ENCODE data around the gene GLCCI1.
A peak's percentile ranks its signal among the peaks of the same experiment; 100 is the strongest.

The GLCCI1 gene

DNA sequence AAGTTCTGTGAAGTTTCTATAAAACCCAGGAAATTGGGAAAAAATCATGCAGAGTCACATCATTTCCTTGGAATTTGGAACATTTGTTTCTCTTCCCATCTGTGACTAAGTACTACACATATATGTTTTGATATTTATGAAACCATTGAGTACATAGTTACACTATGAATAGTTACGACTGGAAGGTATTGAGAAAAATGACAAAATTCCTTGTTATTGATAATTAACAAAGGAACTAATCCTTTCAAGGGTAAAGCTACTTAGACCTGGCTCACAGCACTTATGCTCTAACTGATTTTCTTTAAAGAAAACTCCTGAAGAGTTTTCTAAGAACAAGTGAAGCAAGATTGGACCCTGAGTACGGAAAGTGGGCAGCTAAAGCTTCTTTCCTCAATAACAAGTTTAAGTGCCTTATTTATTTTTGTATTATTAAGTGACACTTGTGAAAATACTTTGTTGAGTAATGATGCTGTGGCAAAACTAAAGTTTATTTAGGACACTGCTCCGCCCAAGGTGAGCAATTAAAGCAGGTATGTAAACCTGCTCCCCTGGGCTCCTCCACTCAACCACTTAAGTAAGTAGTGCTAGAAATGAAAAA lies 12.0 kb upstream of the GLCCI1 start:
- peaks cover 0 to under 1% (median 0%) of the 10 kb centered on the region in 11 experiments; a peak in 1 of 22 replicates for H3K9me3 ChIP-seq (replicated peaks in 1 of 11)
- H3K27ac ChIP-seq: no peak overlapping the region
- no peaks in the 10 kb centered on the region for H4K20me1 ChIP-seq
- no peaks in the 10 kb centered on the region for H3K36me3 ChIP-seq
- TF ChIP-seq Cebpa-rat (IDR thresholded peaks at IDR 0.05): no peak
- H3K4me3 ChIP-seq: no peak overlapping the region
- no peaks in the 10 kb centered on the region for H3K4me1 ChIP-seq
- no peaks in the 10 kb centered on the region for H3K27me3 ChIP-seq
- H3K4me2 ChIP-seq: no peak overlapping the region
- no peak overlapping the region for H3K9ac ChIP-seq

DNA sequence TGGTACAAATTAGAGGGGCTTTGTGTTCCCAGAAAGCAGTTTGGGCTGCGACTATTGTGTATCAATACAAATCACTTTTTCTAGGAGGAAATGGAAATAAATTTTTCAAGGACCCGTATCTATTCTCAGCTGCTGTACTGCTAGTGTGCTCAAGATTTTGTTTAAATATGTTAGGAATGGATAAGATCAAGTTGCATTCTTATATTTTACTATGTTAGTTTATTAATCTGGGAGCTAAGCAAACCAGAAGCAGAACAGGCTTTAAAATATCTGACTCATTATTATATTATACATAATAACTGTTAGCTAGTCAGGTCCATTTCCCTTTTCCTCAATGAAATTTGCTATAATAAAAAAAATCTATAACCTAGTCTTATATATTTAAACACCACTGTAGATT lies 11.1 kb upstream of the GLCCI1 start:
- Histone ChIP-seq H3K9ac (no peak overlapping the region), H4K20me1 (no peaks in the 10 kb centered on the region), H3K9me3 (replicated peaks in 1 of 11) (no peaks in the 10 kb centered on the region), H3K27me3 (no peaks in the 10 kb centered on the region), H3K4me3 (no peak overlapping the region), H3K36me3 (no peaks in the 10 kb centered on the region), H3K27ac (no peak overlapping the region), H3K4me2 (no peak overlapping the region), H3K4me1 (no peaks in the 10 kb centered on the region)
- no peak for TF ChIP-seq Cebpa-rat (IDR thresholded peaks at IDR 0.05)

DNA sequence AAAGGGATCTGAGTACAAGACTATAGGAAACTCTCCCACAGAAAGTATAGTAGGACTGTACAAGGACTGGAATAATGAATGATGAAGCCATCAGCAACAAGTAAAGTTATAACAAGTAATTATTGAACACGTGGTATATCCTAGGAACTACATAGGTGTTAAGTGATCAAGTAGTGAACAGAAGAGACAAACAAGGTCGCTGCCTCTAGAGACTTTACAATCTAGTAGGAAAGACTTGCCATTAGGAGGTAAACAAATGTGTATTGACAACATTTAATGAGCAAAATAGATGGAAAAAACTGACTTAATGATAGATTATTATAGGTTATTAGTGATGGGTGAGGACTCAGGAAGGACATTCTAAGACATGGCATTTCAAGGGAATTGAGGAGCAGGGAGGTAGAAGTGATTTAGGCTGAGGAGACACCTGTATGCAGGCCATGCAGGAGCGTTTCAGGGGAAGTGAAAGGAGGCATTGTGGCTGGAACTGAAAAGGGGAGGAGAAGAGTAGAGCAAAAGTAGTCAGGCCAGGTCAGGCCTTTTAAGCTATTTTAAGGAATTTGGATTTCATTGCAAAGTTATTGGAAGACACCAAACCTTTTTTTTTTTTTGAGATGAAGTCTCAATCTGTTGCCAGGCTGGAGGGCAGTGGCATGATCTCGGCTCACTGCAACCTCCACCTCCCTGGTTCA lies 8.5 kb upstream of the GLCCI1 start:
- no peak for TF ChIP-seq Cebpa-rat (IDR thresholded peaks at IDR 0.05)
- Histone ChIP-seq H3K9me3 (replicated peaks in 1 of 11) (no peaks in the 10 kb centered on the region), H3K4me3 (no peak overlapping the region), H4K20me1 (no peaks in the 10 kb centered on the region), H3K4me2 (no peak overlapping the region), H3K27me3 (no peaks in the 10 kb centered on the region), H3K4me1 (peaks cover 0 to 5% (median 2%) of the 10 kb centered on the region in 10 experiments; a peak in 5 of 20 replicates), H3K36me3 (no peaks in the 10 kb centered on the region), H3K9ac (no peak overlapping the region), H3K27ac (no peak overlapping the region)

DNA sequence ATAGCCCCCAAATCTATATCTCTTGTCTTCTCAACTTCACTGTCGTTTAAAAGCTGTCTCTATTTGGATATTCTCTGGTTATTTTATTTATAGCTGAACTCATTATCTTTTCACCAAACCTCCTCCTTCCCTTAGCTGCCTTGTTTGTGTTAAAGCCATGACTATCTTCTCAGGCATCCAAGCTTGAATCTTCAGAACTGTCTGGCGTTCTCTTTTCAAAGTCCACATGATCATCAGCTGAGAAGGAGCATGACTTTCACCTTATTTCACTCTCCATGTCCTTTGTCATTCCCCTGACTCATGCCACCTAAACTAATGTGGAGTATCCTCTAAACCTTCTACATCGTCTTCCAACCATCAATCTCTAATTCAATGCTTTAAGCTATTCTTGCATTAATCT lies 5.7 kb upstream of the GLCCI1 start:
- Histone ChIP-seq H4K20me1 (no peaks in the 10 kb centered on the region), H3K9ac (no peak overlapping the region), H3K4me2 (no peak overlapping the region), H3K9me3 (replicated peaks in 1 of 11) (no peaks in the 10 kb centered on the region), H3K27me3 (no peaks in the 10 kb centered on the region), H3K36me3 (no peaks in the 10 kb centered on the region), H3K27ac (no peak overlapping the region), H3K4me1 (peaks cover 4 to 12% (median 8%) of the 10 kb centered on the region in 10 experiments; a peak in 16 of 20 replicates), H3K4me3 (no peak overlapping the region)
- TF ChIP-seq Cebpa-rat (IDR thresholded peaks at IDR 0.05): no peak

DNA sequence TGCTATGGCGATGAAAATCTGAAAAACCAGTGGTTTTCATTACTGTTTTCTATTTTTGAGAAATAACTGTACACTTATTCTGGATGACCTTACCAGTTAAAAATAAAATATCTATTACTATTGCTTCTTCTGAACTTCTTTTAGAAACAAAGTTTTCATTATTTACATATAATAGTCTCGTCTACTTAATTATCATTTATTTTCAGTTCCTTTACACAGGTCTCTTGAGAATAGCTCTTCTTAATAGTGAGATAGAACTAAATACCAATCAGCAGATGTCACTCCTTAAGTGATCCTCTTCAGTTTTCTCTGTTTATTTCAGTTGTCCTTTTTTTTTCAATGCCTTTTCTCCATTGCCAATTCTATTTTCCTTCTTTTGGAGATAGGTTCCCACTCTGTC lies 4.3 kb upstream of the GLCCI1 start:
- H3K36me3 ChIP-seq: no peaks in the 10 kb centered on the region
- H4K20me1 ChIP-seq: no peaks in the 10 kb centered on the region
- no peak overlapping the region for H3K9ac ChIP-seq
- H3K4me3 ChIP-seq: no peak overlapping the region
- H3K4me2 ChIP-seq: peak overlapping the region in 4 of 11 experiments; percentile 2 to 33 (median 20); a peak in 2 of 22 replicates
- no peak overlapping the region for H3K27ac ChIP-seq
- H3K9me3 ChIP-seq (replicated peaks in 1 of 11): no peaks in the 10 kb centered on the region
- no peaks in the 10 kb centered on the region for H3K27me3 ChIP-seq
- TF ChIP-seq Cebpa-rat (IDR thresholded peaks at IDR 0.05): no peak
- H3K4me1 ChIP-seq: peaks cover 7 to 15% (median 12%) of the 10 kb centered on the region in 10 experiments; a peak in 16 of 20 replicates

DNA sequence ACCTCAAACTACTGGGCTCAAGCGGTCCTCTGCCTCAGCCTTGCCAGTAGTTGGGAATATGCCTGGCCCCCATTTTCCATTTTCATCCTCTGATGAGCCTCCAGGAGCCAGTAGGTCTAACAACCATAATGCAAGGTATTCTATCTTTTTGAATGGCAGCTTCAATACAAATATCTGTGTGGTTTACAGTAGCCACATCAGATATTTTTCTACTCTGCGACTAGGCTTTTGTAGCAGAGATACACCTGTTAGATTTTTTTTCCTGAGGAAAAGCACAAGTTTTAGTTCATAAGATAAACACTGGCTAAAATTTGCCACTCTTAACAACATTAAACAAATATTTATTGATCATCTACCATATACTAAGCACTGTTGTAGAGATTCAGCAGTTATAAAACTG lies 3.9 kb upstream of the GLCCI1 start:
- Histone ChIP-seq H3K4me1 (peaks cover 7 to 15% (median 12%) of the 10 kb centered on the region in 10 experiments; a peak in 16 of 20 replicates), H4K20me1 (no peaks in the 10 kb centered on the region), H3K4me3 (no peak overlapping the region), H3K27ac (no peak overlapping the region), H3K9ac (no peak overlapping the region), H3K9me3 (replicated peaks in 1 of 11) (no peaks in the 10 kb centered on the region), H3K27me3 (no peaks in the 10 kb centered on the region), H3K36me3 (no peaks in the 10 kb centered on the region), H3K4me2 (peak overlapping the region in 4 of 11 experiments; percentile 2 to 33 (median 20); a peak in 2 of 22 replicates)
- no peak for TF ChIP-seq Cebpa-rat (IDR thresholded peaks at IDR 0.05)

DNA sequence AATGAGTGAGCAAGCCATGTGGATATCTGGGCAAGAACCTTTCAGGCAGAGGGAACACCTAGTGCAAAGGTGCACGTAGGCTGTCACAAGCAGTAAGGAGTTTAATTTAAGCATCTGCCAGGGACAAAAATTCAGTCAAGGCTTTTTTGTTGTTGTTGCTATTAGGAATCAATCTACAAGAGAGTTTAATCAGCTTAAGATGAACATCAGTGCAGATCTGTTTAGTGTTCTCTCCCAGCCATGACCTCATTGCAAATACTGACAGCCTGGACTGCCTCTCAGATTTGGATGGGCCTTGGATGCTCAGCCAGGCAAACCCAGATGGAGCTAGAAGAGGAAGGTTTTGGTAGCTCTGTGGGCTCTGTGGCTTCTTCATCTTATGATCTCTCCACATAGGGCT lies 3.3 kb upstream of the GLCCI1 start:
- no peak for TF ChIP-seq Cebpa-rat (IDR thresholded peaks at IDR 0.05)
- H3K4me1 ChIP-seq: peaks cover 7 to 15% (median 12%) of the 10 kb centered on the region in 10 experiments; a peak in 16 of 20 replicates
- H3K9me3 ChIP-seq (replicated peaks in 1 of 11): no peaks in the 10 kb centered on the region
- no peaks in the 10 kb centered on the region for H3K27me3 ChIP-seq
- H3K4me3 ChIP-seq: no peak overlapping the region
- H4K20me1 ChIP-seq: no peaks in the 10 kb centered on the region
- no peak overlapping the region for H3K9ac ChIP-seq
- H3K27ac ChIP-seq: no peak overlapping the region
- H3K4me2 ChIP-seq: no peak overlapping the region
- H3K36me3 ChIP-seq: no peaks in the 10 kb centered on the region

DNA sequence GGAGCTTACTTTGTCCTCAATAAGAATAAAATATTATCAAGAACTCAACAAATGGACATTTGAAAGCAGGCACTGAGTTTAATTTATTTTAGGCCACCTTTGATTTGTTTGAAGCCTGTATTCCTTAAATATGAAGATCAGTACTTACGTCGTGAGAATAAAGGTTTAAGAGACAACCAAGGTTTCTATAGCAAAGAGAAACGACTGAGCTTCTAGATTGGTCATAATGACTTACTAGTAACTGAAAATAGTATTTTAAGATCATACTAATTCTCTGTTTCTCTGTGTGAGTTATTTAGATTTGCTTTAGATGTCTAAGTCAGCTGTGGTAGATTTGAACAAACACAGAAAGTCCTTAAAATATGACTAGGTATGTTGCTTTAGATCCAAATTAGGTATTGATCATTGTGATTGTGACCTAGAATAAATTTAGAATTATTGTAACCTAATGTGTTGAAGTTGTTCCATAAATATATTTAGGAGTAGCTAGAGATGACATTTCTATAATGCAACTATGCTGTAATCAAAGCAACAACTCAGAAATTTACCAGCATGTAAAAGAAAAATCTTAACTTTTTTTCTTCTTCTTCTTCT lies 2.4 kb upstream of the GLCCI1 start:
- H3K9me3 ChIP-seq (replicated peaks in 1 of 11): no peaks in the 10 kb centered on the region
- H3K4me3 ChIP-seq: no peak overlapping the region
- H3K9ac ChIP-seq: no peak overlapping the region
- H3K36me3 ChIP-seq: no peaks in the 10 kb centered on the region
- H3K4me2 ChIP-seq: no peak overlapping the region
- peaks cover 0 to 8% (median 0%) of the 10 kb centered on the region in 11 experiments; a peak in 2 of 22 replicates for H4K20me1 ChIP-seq
- H3K27ac ChIP-seq: no peak overlapping the region
- H3K4me1 ChIP-seq: peaks cover 16 to 24% (median 19%) of the 10 kb centered on the region in 10 experiments
- H3K27me3 ChIP-seq: no peaks in the 10 kb centered on the region
- no peak for TF ChIP-seq Cebpa-rat (IDR thresholded peaks at IDR 0.05)

DNA sequence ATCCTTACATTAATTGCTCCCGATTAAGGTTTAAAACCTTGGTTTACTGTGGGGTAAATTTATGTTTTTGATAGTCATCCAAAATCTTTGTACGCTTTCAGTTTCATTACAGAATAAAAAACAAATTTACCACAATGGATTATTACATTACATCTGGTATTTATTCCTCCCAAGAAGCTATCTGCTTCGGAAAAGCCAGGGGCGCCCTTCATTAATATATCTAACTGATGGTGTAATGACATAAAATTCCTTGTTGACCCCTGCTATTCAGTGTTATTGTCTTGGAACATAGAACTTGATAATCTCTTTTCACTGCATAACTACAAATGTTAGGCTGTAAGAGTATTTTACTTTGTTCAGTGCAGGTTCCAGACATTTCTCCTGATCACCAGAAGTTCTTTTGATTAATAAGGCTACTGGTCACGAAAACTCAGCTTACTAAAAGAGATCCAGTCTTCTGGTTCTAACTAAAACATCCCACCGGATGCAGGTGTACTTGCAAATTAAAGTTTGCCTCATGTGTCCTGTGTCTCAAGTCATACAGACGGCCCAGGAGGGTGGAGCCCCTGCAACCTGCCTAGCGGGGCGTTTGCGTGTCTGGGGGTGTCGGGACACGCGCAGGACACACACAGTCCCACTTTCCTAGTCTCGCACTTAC lies 581 bp upstream of the GLCCI1 start:
- Histone ChIP-seq H3K27me3 (no peaks in the 10 kb centered on the region), H3K27ac (peak overlapping the region in 9 of 11 experiments; percentile 10 to 91 (median 46); a peak in 15 of 22 replicates), H3K4me1 (peaks cover 23 to 42% (median 35%) of the 10 kb centered on the region in 10 experiments), H4K20me1 (peaks cover 0 to 19% (median 0%) of the 10 kb centered on the region in 11 experiments; a peak in 4 of 22 replicates), H3K4me2 (peak overlapping the region; percentile 75 to 92 (median 83)), H3K9me3 (replicated peaks in 1 of 11) (no peaks in the 10 kb centered on the region), H3K4me3 (peak overlapping the region; percentile 76 to 98 (median 92)), H3K36me3 (no peaks in the 10 kb centered on the region), H3K9ac (peak overlapping the region; percentile 46 to 94 (median 89); a peak in 21 of 22 replicates)
- TF ChIP-seq Cebpa-rat (IDR thresholded peaks at IDR 0.05): no peak

Data from BLaER1 treated with 17β-estradiol and CSF1 and Interleukin-3, amounts not matched to agents 10 nM and 100 nM (cell line).